ENCODE measurements around the gene PCGF1.
A peak's percentile ranks its signal among the peaks of the same experiment; 100 is the strongest.

Gene PCGF1

GRCh38 chr2:74514368-74515270, 7.1 kb upstream of the PCGF1 start, which contains the start of gene TLX2:
TSS of gene TLX2 (plus strand) at chr2:74514450. CDS start at chr2:74514807, 357 bp downstream.
- peak in 1 of 2 donors; percentile 44 for DNase-seq

- no peak for DNase-seq
Observed at GRCh38 chr2:74513605-74514367, 6.3 kb upstream of the PCGF1 start.

- no peak for DNase-seq
Observed at GRCh38 chr2:74512744-74513604, 5.5 kb upstream of the PCGF1 start.

DNA sequence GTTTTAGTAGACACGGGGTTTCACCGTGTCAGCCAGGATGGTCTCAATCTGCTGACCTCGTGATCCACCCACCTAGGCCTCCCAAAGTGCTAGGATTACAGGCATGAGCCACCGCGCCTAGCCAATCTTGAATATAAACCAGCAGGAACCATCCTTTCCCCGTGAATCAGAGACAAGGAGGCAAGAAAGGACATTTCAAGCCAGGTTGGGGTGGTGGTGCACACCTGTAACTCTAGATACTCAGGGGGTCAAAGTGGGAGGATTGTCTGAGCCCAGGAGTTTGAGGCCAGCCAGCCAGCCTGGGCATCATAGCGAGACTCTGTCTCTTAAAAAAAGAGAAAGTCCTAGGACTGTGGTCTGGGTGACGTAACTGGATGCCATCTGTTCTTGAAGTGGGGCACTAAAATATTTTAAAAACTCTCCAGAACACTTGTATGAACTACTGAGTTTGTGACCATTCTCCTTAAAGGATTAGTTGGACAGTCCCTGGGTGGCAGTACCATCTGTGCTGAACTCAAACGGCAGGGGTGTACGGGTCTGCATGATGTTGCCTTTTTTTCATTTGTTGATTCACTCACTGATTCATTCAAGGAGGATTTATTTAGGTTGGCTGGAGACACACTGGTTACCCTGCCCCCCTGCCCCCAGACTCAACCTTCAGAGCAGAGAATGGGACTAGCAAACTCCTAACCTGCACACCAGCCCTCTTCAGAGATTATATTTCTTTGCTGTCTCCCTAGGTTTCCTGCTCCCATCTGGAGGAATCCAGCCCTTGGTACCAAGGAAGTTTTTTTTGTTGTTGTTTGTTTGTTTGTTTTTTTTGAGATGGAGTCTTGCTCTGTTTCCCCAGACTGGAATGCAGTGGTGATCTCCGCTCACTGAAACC, 3.9 kb upstream of the PCGF1 start:
- DNase-seq = no peak

DNA sequence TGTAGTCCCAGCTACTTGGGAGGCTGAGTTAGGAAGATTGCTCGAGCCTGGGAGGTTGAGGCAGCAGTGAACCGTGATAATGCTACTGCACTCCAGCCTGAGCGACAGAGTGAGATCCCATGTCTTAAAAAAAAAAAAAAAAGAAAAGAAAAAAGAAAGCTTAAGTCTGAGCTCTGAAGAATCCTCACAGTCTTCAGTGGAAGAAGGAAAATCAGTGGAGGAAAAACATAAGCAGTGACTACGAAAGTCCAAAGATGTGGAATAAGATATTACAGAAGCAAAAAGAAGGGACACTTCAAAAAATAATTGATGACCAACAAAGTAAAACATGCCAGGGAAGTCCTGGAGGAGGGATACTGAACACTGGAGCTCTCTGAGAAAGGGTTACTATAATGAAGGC, 2.8 kb upstream of the PCGF1 start:
- no peak for DNase-seq

DNA sequence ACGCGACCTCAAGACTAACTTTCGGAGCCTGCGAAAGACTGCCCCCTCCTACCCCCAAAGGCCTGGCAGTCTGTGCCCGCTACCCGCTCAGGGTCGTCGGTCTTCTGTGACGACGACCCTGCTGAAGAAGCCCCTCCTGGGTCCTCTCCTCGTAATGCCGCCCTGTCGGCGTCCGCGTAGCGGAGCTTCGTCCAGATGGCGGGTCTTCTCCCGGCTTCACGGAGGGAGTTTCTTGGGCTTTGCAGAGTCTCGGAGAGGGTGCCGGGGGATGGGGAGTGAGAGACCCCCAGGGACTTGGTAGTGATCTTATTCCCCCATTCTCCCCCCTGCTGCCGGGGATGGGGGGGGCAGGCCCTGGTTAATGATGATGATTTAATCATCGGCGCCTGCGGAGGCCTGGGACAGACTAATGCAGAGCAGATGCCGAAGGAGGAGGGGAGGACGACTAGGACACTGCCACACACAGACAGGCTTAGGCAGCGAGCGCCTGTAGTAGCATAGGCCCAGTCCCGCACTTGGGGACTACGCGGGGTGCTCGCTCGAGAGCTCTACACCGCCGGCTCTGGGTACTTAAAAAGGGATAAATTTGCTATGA, 528 bp upstream of the PCGF1 start:
- DNase-seq = no peak

- DNase-seq = no peak
Observed at GRCh38 chr2:74505448-74506246, 1.8 kb downstream of the PCGF1 start.

DNA sequence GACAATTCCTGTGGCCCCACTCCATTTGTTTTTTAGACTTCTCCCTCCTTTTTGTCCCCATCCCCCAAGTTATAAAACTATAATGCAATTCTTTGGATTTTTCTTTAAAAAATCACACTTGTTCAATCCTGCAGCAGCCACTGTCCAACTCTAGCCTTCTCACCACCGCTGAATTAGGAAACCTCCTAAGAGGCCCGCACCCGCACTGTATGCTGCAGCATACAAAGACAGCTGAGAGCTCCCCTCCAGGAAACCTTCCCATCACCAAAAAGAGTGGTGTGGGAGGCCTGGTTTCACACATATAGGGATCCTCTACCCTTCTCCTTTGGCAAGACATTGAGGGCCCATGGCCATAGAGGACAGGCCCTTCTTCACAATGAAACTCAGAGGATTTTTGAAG, 2.9 kb downstream of the PCGF1 start:
- DNase-seq = no peak

GRCh38 chr2:74503506-74504475, 3.7 kb downstream of the PCGF1 start:
- DNase-seq = no peak

- peak; percentile 28 to 56 for DNase-seq
Observed at GRCh38 chr2:74502720-74503505, 4.6 kb downstream of the PCGF1 start.

GRCh38 chr2:74502147-74502719, 5.3 kb downstream of the PCGF1 start:
- DNase-seq = no peak

DNA sequence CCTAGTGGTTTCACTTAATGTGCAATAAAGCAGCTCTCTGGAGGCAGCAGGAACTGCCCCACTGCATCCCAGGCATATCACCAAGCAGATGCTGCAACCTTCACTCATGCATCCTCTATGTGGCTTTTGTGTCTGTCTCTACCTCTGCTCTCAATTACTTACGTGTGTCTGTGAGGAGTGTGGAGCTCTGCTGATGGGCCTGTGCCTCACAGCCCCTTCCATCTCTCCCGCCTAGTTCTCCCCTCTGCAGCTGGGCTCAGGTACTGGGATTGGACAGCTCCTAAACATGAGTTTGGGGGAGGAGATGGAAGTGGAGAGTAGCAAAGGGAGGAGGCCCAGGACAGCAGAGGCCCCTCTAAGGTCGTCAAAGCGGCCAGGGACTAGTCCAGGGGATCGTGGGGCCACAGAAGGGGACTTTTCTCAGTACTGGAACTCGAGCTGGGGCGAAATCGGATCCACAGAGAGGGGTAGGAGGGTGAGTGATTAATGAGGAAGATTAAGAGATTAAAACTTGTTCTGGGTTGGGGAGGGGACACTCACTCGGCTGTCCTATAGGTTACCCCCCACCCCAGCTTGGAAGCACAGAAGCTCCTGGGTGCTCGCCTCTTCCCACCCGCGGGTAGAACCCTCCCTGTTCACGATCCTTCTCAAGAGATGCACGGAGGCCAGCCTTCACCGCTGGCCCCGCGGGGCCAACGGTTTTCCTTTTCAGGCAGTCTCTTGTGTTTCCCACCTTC, 6.0 kb downstream of the PCGF1 start:
- DNase-seq = no peak

GRCh38 chr2:74500578-74500946, 6.9 kb downstream of the PCGF1 start:
- no peak for DNase-seq

GRCh38 chr2:74499940-74500577, 7.4 kb downstream of the PCGF1 start:
- DNase-seq = no peak

DNA sequence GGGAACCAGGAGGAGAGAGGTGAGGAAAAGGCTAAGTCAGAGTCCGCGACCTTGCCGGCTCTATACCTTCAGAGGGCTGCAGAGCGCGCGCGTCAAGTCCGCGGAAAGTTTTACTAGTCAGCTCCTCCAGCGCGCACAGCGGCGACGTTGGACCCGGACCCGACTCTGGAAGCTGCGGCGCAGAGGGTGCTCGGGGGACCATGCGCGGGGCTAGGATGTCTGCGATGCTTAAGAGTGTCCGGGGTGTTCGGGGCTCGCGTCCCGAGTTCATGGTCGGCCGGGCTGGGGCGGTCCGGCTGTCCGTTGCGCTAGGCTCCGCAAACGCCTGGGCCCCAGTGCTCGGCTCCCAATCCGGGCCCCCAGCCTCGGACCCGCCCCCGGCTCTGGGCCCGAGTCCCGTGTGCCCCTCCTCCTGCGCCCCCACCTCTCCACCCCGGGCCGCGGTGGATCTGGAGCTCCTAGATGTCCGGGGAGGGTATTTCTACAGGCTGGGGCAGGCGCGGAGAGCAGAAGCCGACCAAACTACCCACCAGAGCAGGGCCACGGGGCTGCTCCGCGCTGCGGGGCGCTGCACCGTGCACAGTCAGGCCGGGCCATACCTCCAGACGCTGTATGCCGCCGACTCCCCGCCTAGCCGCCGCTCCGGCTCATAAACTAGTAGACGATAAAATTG, 8.1 kb downstream of the PCGF1 start, which contains the start of gene LBX2:
Gene LBX2 (minus strand): TSS at position 337 of the 673 bp plus-strand sequence. CDS start 66 bp downstream, at position 271.
- DNase-seq = no peak
